ENCODE data around the gene HOXC12.

HOXC12 gene

GRCh38 chr12:54002278-54002914 is 47.7 kb downstream of the HOXC12 start (continued):
- no peak for TF ChIP-seq PRDM10 (tag by site-specific recombination; IDR thresholded peaks at IDR 0.05)
- 0 out of 2 replicates have a peak, but pooled peaks have one; percentile 11 for TF ChIP-seq ZBTB17 (tag by site-specific recombination; IDR thresholded peaks at IDR 0.05)
- peak; percentile 94 for TF ChIP-seq ZXDB (tag by site-specific recombination; IDR thresholded peaks at IDR 0.05)

- ChIA-PET POLR2A (interaction anchor here (0.8 kb wide), 1 partner anchor 14 kb away, joined by 3 read pairs; no protein-coding TSS in a partner anchor), CTCF (interaction anchor here (1.0 to 7.9 kb wide), 7 partner anchors 16 to 212 kb away, joined by 3 to 111 read pairs (median 36); partner anchors contain the start of gene HOXC10)
- H3K4me1 ChIP-seq (ENCODE audit: control insufficient read depth, insufficient read depth, low read length), result peaks cover 38% of the 10 kb centered on the region
- no peak overlapping the region for H3K4me3 ChIP-seq (ENCODE audit: low read depth, low read length)
- H3K27ac ChIP-seq (ENCODE audit: extremely low read depth, low read depth, low read length), result peak overlapping the region; percentile 99; the same call in 1 of the 2 replicates
- H3K36me3 ChIP-seq (ENCODE audit: control insufficient read depth in 2 of 2, insufficient read depth in 1 of 2, low read length in 2 of 2), result peaks cover 8 to 15% of the 10 kb centered on the region in 2 experiments; a peak in 2 of 3 replicates
- TF ChIP-seq MEIS1 (CRISPR knock-in tag; IDR thresholded peaks at IDR 0.05; ENCODE audit: borderline replicate concordance) (no peak), OSR2 (tag by site-specific recombination; IDR thresholded peaks at IDR 0.05) (no peak), ZNF768 (tag by site-specific recombination; IDR thresholded peaks at IDR 0.05) (no peak), ZNF366 (tag by site-specific recombination; conservative IDR thresholded peaks at IDR 0.05) (0 out of 2 replicates have a peak, but pooled peaks have one; percentile 16), ZNF529 (tag by site-specific recombination; IDR thresholded peaks at IDR 0.05; ENCODE audit: insufficient replicate concordance) (no peak), ZNF548 (tag by site-specific recombination; IDR thresholded peaks at IDR 0.05) (no peak), BCL6B (tag by site-specific recombination; IDR thresholded peaks at IDR 0.05) (no peak), ZNF133 (tag by site-specific recombination; IDR thresholded peaks at IDR 0.05) (no peak), EGR2 (tag by site-specific recombination; IDR thresholded peaks at IDR 0.05; ENCODE audit: low read depth) (no peak), ZNF791 (tag by site-specific recombination; IDR thresholded peaks at IDR 0.05) (no peak), ZNF600 (tag by site-specific recombination; IDR thresholded peaks at IDR 0.05) (peak; percentile 64; the same call in 1 of the 2 replicates), ZNF16 (tag by site-specific recombination; IDR thresholded peaks at IDR 0.05; ENCODE audit: low read depth) (no peak), PATZ1 (tag by site-specific recombination; IDR thresholded peaks at IDR 0.05) (0 out of 2 replicates have a peak, but pooled peaks have one; percentile 18), ZNF701 (tag by site-specific recombination; IDR thresholded peaks at IDR 0.05) (no peak), ZNF549 (tag by site-specific recombination; IDR thresholded peaks at IDR 0.05) (no peak), RBAK (tag by site-specific recombination; IDR thresholded peaks at IDR 0.05) (no peak), ZSCAN23 (tag by site-specific recombination; IDR thresholded peaks at IDR 0.05) (no peak)
- no peaks in the 10 kb centered on the region for H3K9me3 ChIP-seq (ENCODE audit: control insufficient read depth, insufficient read depth, low read depth, low read length)
Measured at GRCh38 chr12:54002915-54003389, 48.2 kb downstream of the HOXC12 start.

Data from HEK293 (cell line).